Heart left ventricle (tissue), 16 donors: Measurements from ENCODE around the gene FUBP3. TPM values are rescaled to one million over a fixed set of nuclear protein-coding genes. Genes with fewer than 3 reads are reported as not detected.

Source experiments
- ATAC-seq, 4 donors: fragments of 200-7000 bp; cut with Tn5 transposase; one replicate each; pipeline ENCODE4 v1.9.1; 2020 to 2022; ENCODE audit warnings: moderate library complexity in 4 of 4, mild to moderate bottlenecking in 3 of 4, moderate number of reproducible peaks in 1 of 4
- DNase-seq, 5 donors: peaks; one replicate each; pipeline ENCODE4 v3.0.0-alpha.2; 2020
- H3K27ac ChIP-seq, 12 donors: fragments of 200-600 bp; sonication (generic) in 4 of 12; one replicate each; pipeline versions ENCODE4 v1.5.0 to v1.8.0; 2016 to 2022; ENCODE audit warnings: mild to moderate bottlenecking in 2 of 12
- H3K27me3 ChIP-seq, 9 donors: fragments of 200-600 bp; sonication (generic) in 2 of 9; one replicate each; pipeline versions ENCODE4 v1.5.1 to v1.8.0; 2016 to 2022; ENCODE audit warnings: mild to moderate bottlenecking in 3 of 9
- H3K36me3 ChIP-seq, 9 donors: fragments of 200-600 bp; sonication (generic) in 2 of 9; one replicate each; pipeline versions ENCODE4 v1.5.0 to v1.8.0; 2018 to 2022; ENCODE audit warnings: mild to moderate bottlenecking in 2 of 9
- H3K4me1 ChIP-seq, 12 donors: fragments of 200-600 bp; sonication (generic) in 4 of 12; one replicate each; pipeline versions ENCODE4 v1.5.0 to v1.8.0; 2016 to 2022; ENCODE audit warnings: mild to moderate bottlenecking in 3 of 12
- H3K4me3 ChIP-seq, 12 donors: fragments of 200-600 bp; sonication (generic) in 4 of 12; one replicate each; pipeline versions ENCODE4 v1.5.0 to v1.8.0; 2017 to 2022; ENCODE audit warnings: mild to moderate bottlenecking in 9 of 12, moderate library complexity in 4 of 12
- H3K9me3 ChIP-seq, 12 donors: fragments of 200-600 bp; sonication (generic) in 4 of 12; one replicate each; pipeline versions ENCODE4 v1.5.0 to v1.8.0; 2016 to 2022; ENCODE audit warnings: mild to moderate bottlenecking in 1 of 12
- CTCF ChIP-seq, 12 donors: fragments of 200-600 bp; sonication (generic) in 4 of 12; IDR thresholded peaks; one replicate each; pipeline versions ENCODE4 v1.5.0 to v1.8.0; 2018 to 2022; ENCODE audit warnings: antibody characterized with exemption in 12 of 12, mild to moderate bottlenecking in 5 of 12
- POLR2A ChIP-seq, 2 donors: fragments of 450-650 bp; IDR thresholded peaks; one replicate each; pipeline ENCODE4 v1.6.1; 2017; ENCODE audit warnings: antibody characterized with exemption in 2 of 2, mild to moderate bottlenecking in 2 of 2, moderate library complexity in 2 of 2
- WGBS, 4 donors: extraction: QIAGEN DNeasy Blood & Tissue Kit in 2 of 4; methylation state at CpG; one replicate each; pipeline versions ENCODE4 v1.1.5 to v1.1.7; 2013 to 2018; 5-methylcytosine and 5-hydroxymethylcytosine counted together
- intact Hi-C, 10 donors: fragments of 100-400 bp; cut with DNase I; formaldehyde crosslinking; loops; one replicate each; pipeline versions ENCODE4 v1.11.1 to v1.14.2; 2022
- polyA plus RNA-seq, 2 donors: library from polyadenylated mRNA; stranded (reverse); fragments of 200-250 nt; gene quantifications; one replicate each; pipeline ENCODE4 v1.2.3, GENCODE V29; 2013
- total RNA-seq, 9 donors: library from RNA; depleted of rRNA in 2 of 9; stranded (reverse); fragments of >200 nt in 2 of 9; fragmentation: NEBNext Ultra II Directional in 3 of 9; extraction: Animal tissue kit (Norgen Biotek cat#: 25700) in 3 of 9; gene quantifications; one replicate each; pipeline versions ENCODE4 v1.1.0 to v1.2.4, GENCODE V29; 2016 to 2023
- donor health status: ischemic (EF 13 %, LVEDD 7.1; RV severe dilation, severe dysfunction).
- donor health status: healthy with polysubstance abuse.
- donor health status: DM: no; HTN: yes; CAD: no.
- donor health status: DM: no; HTN: no; CAD: no.
- donor health status: ischemic (EF 25% LVEDD 6.9; RV normal size, moderate dysfunction).
- donor health status: ischemic (EF 25% LVEDD 5.7; RV mildly dilated, moderate dysfunction).
- donor health status: healthy.
- donor health status: DM: yes; HTN: yes; CAD: no.
- donor health status: ischemic (EF 35%, LVEDD 5.7; RV mildly dilated, moderate dysfunction).
- donor health status: nonischemic (EF 11% LVEDD 7.7; RV severe dilation, severe dysfunction).
- donor health status: DM: yes; HTN: yes; CAD: no.
- donor health status: PGD.
- donor health status: ischemic (EF 29% LVEDD 5.4; RV normal size, mild dysfunction).
- donor health status: nonischemic (EF 23%, LVEDD 6.1; RV moderate dilation, normal function).

FUBP3 gene
- total and polyA plus RNA-seq, 11 donors: 14.4 to 39.5 (median 24.8) TPM

DNA sequence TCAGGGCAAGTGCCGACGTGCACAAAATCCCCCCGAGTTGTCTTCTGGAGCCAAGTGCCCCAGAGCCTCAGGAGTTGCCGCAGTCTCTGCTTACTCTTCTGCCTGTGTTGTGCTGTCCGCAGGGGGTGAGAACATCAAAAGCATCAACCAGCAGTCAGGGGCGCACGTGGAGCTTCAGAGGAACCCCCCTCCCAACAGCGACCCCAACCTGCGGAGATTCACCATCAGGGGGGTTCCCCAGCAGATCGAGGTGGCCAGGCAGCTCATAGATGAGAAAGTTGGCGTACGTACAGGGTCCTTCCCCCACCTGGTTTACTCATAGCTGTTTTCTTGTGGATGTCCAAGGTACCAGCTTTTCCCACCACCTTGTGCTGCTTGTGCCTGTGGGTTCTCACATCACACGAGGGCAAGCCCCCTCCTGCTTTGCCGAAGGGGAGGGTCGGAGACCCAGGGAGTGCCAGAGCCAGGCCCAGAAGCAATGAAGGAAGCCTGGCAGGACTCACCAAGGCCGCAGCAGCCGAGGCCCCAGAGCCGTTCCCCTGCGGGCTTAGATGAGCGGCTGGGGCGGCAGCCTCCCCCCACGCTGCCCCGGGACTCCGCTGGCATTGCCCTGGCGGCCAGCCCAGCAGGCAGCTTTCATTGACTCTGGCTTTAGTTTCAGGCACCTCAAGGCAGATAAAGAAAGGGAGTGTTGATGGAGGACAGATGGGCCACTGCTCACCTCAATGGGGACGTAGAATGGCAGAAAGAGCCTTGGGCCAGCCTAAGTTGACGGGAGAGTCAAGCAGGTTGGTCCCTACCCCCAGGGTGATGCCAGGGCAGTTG lies 51.3 kb downstream of the FUBP3 start:
- 64 to 76% (median 68%) methylated on average over 18 to 27 of the region's 27 CpGs for WGBS, 4 donors
- DNase-seq (peak; percentile 71 to 89 (median 82)), ATAC-seq (peak; percentile 87 to 91 (median 89))
- Histone ChIP-seq H3K27me3 (no peaks in the 10 kb centered on the region), H3K36me3 (peaks cover 2 to 100% (median 89%) of the 10 kb centered on the region in 9 donors), H3K4me3 (no peak overlapping the region), H3K9me3 (no peaks in the 10 kb centered on the region), H3K27ac (peak overlapping the region in 6 of 12 donors; percentile 51 to 74 (median 70)), H3K4me1 (peaks cover 0 to 53% (median 16%) of the 10 kb centered on the region in 12 donors)
- intact Hi-C loops: no loop called here
- no peak for TF ChIP-seq POLR2A (IDR thresholded peaks at IDR 0.05)
- no peak for TF ChIP-seq CTCF (IDR thresholded peaks at IDR 0.05)

GRCh38 chr9:130631331-130632080 lies 52.1 kb downstream of the FUBP3 start:
- peak in 1 of 12 donors; percentile 6 for TF ChIP-seq CTCF (IDR thresholded peaks at IDR 0.05)
- TF ChIP-seq POLR2A (IDR thresholded peaks at IDR 0.05): no peak
- no peaks in the 10 kb centered on the region for H3K27me3 ChIP-seq
- H3K27ac ChIP-seq: peak overlapping the region in 6 of 12 donors; percentile 11 to 72 (median 62)
- H3K36me3 ChIP-seq: peaks cover 2 to 100% (median 89%) of the 10 kb centered on the region in 9 donors
- no peak overlapping the region for H3K4me3 ChIP-seq
- 74 to 91% (median 84%) methylated on average over 20 to 22 of the region's 22 CpGs for WGBS, 4 donors
- peaks cover 0 to 48% (median 15%) of the 10 kb centered on the region in 12 donors for H3K4me1 ChIP-seq
- H3K9me3 ChIP-seq: no peaks in the 10 kb centered on the region
- intact Hi-C loops: no loop called here
- ATAC-seq (no peak), DNase-seq (no peak)

DNA sequence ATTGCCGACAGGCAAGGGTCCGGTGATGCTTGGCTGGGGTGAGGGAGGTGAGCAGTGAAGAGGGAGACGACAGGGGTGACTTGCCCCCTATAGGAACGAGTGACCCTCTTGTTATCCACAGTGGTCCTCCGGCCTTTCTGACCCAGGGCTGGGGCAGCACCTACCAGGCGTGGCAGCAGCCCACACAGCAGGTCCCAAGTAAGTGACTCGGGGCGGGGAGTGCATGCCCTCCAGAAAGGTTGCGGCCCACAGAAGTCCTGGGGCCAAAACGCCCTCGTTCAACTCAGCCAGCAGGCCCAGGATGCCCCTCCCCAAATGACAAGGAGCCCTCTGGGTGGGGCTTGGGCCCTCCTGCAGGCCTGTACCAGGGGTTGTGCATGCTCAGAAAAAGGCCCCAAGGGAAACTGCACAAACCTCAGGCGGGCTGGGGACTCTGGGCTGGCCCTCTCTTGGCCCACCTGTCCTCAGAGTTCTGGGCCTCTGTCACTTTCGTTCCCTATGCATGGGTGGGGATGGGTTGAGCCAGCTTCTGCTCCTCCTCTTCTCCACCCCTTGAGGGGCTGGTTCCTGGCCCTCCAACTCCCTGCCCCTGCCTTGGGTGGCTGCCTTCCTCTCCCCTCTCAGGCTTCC lies 52.8 kb downstream of the FUBP3 start:
- intact Hi-C loops: no loop called here
- 87 to 95% (median 91%) methylated on average over 8 to 13 of the region's 13 CpGs for WGBS, 4 donors
- no peaks in the 10 kb centered on the region for H3K27me3 ChIP-seq
- peaks cover 2 to 100% (median 88%) of the 10 kb centered on the region in 9 donors for H3K36me3 ChIP-seq
- TF ChIP-seq POLR2A (IDR thresholded peaks at IDR 0.05): no peak
- no peak for TF ChIP-seq CTCF (IDR thresholded peaks at IDR 0.05)
- H3K4me3 ChIP-seq: no peak overlapping the region
- H3K4me1 ChIP-seq: peaks cover 0 to 45% (median 14%) of the 10 kb centered on the region in 12 donors
- no peak for ATAC-seq
- no peaks in the 10 kb centered on the region for H3K9me3 ChIP-seq
- no peak overlapping the region for H3K27ac ChIP-seq
- no peak for DNase-seq
